Mucosa of descending colon (tissue), 3 donors: ENCODE data around the gene WDR89. TPM values are rescaled to one million over a fixed set of nuclear protein-coding genes. Genes with fewer than 3 reads are reported as not detected.
A peak's percentile ranks its signal among the peaks of the same experiment; 100 is the strongest.

Experiments
- ATAC-seq: fragments of 200-7000 bp; cut with Tn5 transposase; one replicate; pipeline ENCODE4 v1.9.1; 2020; ENCODE audit warnings: mild to moderate bottlenecking, moderate library complexity
- DNase-seq, 3 donors: peaks; one replicate each; pipeline ENCODE4 v3.0.0-alpha.2; 2020
- H3K36me3 ChIP-seq: fragments of 200-600 bp; one replicate; pipeline ENCODE4 v1.8.0; 2021; ENCODE audit warnings: low read depth, mild to moderate bottlenecking
- H3K4me1 ChIP-seq: fragments of 200-600 bp; one replicate; pipeline ENCODE4 v1.8.0; 2021; ENCODE audit warnings: low read depth, mild to moderate bottlenecking
- H3K4me3 ChIP-seq: fragments of 200-600 bp; one replicate; pipeline ENCODE4 v1.8.0; 2021; ENCODE audit warnings: mild to moderate bottlenecking
- H3K9me3 ChIP-seq: fragments of 200-600 bp; one replicate; pipeline ENCODE4 v1.8.0; 2021; ENCODE audit warnings: mild to moderate bottlenecking
- CTCF ChIP-seq: fragments of 200-600 bp; IDR thresholded peaks from one replicate; pipeline ENCODE4 v1.8.0; 2022; ENCODE audit warnings: antibody characterized with exemption, mild to moderate bottlenecking
- intact Hi-C, 2 donors: fragments of 100-400 bp; cut with DNase I in 1 of 2; cut with micrococcal nuclease in 1 of 2; formaldehyde crosslinking; loops; one replicate each; pipeline versions ENCODE4 v1.11.0 to v1.11.1; 2022; cut with DNase I, micrococcal nuclease
- total RNA-seq, 3 donors: library from RNA; stranded (reverse); fragmentation: NEBNext Ultra II Directional in 2 of 3; extraction: Animal tissue kit (Norgen Biotek cat#: 25700) in 2 of 3; gene quantifications; one replicate each; pipeline versions ENCODE4 v1.2.1 to v1.2.4, GENCODE V29; 2021 to 2023
- donor health status: DM: no; HTN: no; CAD: no; lungs with moderate emphysema.
- donor health status: DM: no; HTN: no; CAD: no.
- donor health status: DM: no; HTN: yes; CAD: no.

The WDR89 gene
- total RNA-seq, 3 donors from 2014 or later, result 8.5 to 13.5 (median 10.5) TPM

- no peak for TF ChIP-seq CTCF
- intact Hi-C loops, result no loop called here
- ATAC-seq (no peak), DNase-seq (no peak)
- no peaks in the 10 kb centered on the region for H3K4me1 ChIP-seq
- H3K9me3 ChIP-seq, result no peaks in the 10 kb centered on the region
- no peak overlapping the region for H3K4me3 ChIP-seq
- no peaks in the 10 kb centered on the region for H3K36me3 ChIP-seq
These were observed 30.9 kb upstream of the WDR89 start for GRCh38 chr14:63672417-63673180.

DNA sequence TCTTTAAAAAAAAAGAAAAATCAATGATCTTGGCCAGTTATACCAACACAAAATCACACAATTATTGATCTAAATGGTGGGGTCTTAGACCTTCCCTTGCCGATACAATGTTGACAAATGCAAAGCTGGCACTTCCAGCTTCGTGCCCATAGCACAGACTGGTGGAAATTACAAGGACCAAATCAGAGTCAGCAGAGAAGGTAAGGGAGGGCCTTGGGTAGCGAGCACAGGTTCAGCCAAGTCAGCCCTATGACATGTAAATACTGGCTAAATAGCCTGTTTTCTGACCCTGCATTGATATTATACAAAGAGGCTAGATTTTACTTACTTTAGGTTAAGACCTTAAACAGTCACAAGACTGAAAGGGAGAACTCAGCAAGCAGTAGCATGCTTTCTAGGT, 30.3 kb upstream of the WDR89 start:
- Histone ChIP-seq H3K36me3 (no peaks in the 10 kb centered on the region), H3K4me3 (no peak overlapping the region), H3K9me3 (no peaks in the 10 kb centered on the region), H3K4me1 (no peaks in the 10 kb centered on the region)
- ATAC-seq, result no peak
- intact Hi-C loops, result no loop called here
- no peak for DNase-seq
- TF ChIP-seq CTCF, result no peak

GRCh38 chr14:63670692-63671091, 29.0 kb upstream of the WDR89 start:
- H3K4me3 ChIP-seq, result no peak overlapping the region
- no peak for TF ChIP-seq CTCF
- H3K9me3 ChIP-seq, result no peaks in the 10 kb centered on the region
- no peak for DNase-seq
- intact Hi-C loops, result no loop called here
- no peaks in the 10 kb centered on the region for H3K4me1 ChIP-seq
- H3K36me3 ChIP-seq, result no peaks in the 10 kb centered on the region
- ATAC-seq, result no peak

DNA sequence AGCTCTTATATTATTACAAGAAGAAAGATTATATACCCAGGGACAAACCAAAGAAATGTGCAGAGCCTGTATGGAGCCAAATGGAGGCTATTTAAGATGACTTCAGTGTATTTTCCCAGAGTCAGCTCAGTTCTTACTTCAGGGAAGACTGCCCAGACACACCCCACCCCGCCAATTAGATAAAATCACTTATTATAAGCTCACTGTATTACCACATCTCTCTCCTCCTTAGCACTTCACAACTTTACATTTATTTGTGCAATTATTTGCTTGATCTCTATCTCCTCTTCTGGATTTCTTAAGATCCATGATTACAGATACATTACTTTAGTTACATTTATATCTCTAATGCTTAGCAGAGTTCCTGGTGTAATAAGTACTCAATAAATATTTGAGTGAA, 24.7 kb upstream of the WDR89 start:
- DNase-seq (no peak), ATAC-seq (no peak)
- no peak for TF ChIP-seq CTCF
- intact Hi-C loops, result no loop called here
- H3K9me3 ChIP-seq, result no peaks in the 10 kb centered on the region
- H3K4me1 ChIP-seq, result no peaks in the 10 kb centered on the region
- H3K4me3 ChIP-seq, result no peak overlapping the region
- no peaks in the 10 kb centered on the region for H3K36me3 ChIP-seq

DNA sequence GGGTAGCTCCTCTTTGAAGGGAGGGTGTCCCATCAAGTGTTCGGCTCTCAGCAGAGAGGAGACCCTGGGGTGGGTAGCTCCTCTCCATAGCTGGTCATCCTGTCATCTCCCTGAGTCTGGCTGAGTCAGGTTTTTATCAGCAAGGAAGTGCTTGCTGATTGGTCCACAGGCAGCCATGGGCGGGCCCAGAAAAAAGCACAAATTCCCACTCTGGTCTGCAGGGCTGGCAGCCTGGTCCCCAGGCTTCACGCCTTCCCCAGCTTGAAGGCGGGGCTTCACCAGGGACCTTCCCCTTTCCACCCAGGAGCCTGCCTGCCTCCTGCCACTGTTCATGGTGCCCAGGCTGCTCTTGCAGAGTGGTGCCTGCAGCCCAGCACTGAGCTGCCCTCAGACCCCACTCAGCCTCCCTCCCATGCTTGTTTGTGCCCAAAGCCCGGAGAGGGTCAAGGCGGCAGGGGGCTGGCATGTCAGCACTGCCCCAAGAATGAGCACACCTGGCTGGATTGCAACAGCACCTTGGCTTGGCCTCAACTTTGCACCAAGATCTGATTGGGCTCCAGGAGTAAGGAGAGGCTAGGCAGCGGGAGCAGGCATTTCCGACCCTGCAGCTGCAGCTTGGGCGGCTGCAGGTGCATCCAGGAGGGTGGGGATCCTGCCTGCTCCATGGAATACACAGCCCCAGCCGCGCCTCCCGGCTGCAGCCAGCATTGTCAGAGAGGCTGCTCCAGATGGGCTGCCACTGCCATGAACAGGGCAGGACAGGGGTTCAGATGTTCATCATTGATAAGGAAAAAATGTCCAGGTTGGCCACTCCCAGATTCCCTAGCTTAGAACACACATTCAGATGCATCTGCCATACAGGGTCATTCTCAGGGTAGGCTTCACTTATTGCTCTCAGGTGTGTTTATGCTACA, 22.0 kb upstream of the WDR89 start:
- H3K4me1 ChIP-seq, result no peaks in the 10 kb centered on the region
- ATAC-seq (peak; percentile 66), DNase-seq (no peak)
- TF ChIP-seq CTCF, result no peak
- H3K9me3 ChIP-seq, result no peaks in the 10 kb centered on the region
- H3K36me3 ChIP-seq, result no peaks in the 10 kb centered on the region
- intact Hi-C loops, result no loop called here
- H3K4me3 ChIP-seq, result no peak overlapping the region
